ENCODE data around the gene SORBS2.

SORBS2 gene

GRCh38 chr4:185640811-185641675 lies 171.0 kb downstream of the SORBS2 start:
- no peak for DNase-seq (ENCODE audit: low spot score)

- DNase-seq (ENCODE audit: low spot score): no peak
These were observed 173.3 kb downstream of the SORBS2 start for GRCh38 chr4:185638548-185639301.

GRCh38 chr4:185638093-185638492 lies 173.9 kb downstream of the SORBS2 start:
- DNase-seq (ENCODE audit: low spot score): no peak

GRCh38 chr4:185637163-185637875 lies 174.7 kb downstream of the SORBS2 start:
- no peak for DNase-seq (ENCODE audit: low spot score)

- peak; percentile 22 for DNase-seq (ENCODE audit: low spot score)
These were observed 177.8 kb downstream of the SORBS2 start for GRCh38 chr4:185634066-185634652.

GRCh38 chr4:185626798-185627197 lies 185.2 kb downstream of the SORBS2 start:
- DNase-seq (ENCODE audit: low spot score): no peak

- DNase-seq (ENCODE audit: low spot score): no peak
These were observed 186.5 kb downstream of the SORBS2 start for GRCh38 chr4:185625503-185625902.

- DNase-seq (ENCODE audit: low spot score): no peak
These were observed 187.8 kb downstream of the SORBS2 start for GRCh38 chr4:185624259-185624589.

GRCh38 chr4:185623444-185624258 lies 188.3 kb downstream of the SORBS2 start:
- DNase-seq (ENCODE audit: low spot score): no peak

GRCh38 chr4:185608185-185608584 lies 203.8 kb downstream of the SORBS2 start:
- DNase-seq (ENCODE audit: low spot score): no peak

GRCh38 chr4:185602397-185602796 lies 209.6 kb downstream of the SORBS2 start:
- no peak for DNase-seq (ENCODE audit: low spot score)

- no peak for DNase-seq (ENCODE audit: low spot score)
These were observed 211.1 kb downstream of the SORBS2 start for GRCh38 chr4:185600801-185601434.

- DNase-seq (ENCODE audit: low spot score): no peak
These were observed 212.3 kb downstream of the SORBS2 start for GRCh38 chr4:185599553-185600243.

- DNase-seq (ENCODE audit: low spot score): no peak
These were observed 213.0 kb downstream of the SORBS2 start for GRCh38 chr4:185598846-185599552.

GRCh38 chr4:185597532-185598188 lies 214.3 kb downstream of the SORBS2 start:
- DNase-seq (ENCODE audit: low spot score): peak; percentile 60

- no peak for DNase-seq (ENCODE audit: low spot score)
These were observed 219.0 kb downstream of the SORBS2 start for GRCh38 chr4:185592845-185593488.

GRCh38 chr4:185592438-185592837 lies 219.6 kb downstream of the SORBS2 start:
- no peak for DNase-seq (ENCODE audit: low spot score)

- DNase-seq (ENCODE audit: low spot score): no peak
These were observed 220.3 kb downstream of the SORBS2 start for GRCh38 chr4:185591679-185592141.

All from hematopoietic multipotent progenitor cell treated with erythropoietin and hydrocortisone succinate and interleukin-3 and kit ligand, for 15 days (in vitro differentiated cells).